IPS-20b (cell line): ENCODE measurements around the gene ADAMTS19.
"Not testable (repeated sequence)": the region's sequence is repeated elsewhere in the genome, so short reads cannot be mapped to it uniquely, and the experiment has no call there.

ENCODE experiments used
- H3K27ac ChIP-seq: one replicate; pipeline ENCODE4 v1.5.1; 2013; ENCODE audit warnings: low read length
- H3K27me3 ChIP-seq: 2 replicates; pipeline ENCODE4 v1.6.1; 2013; ENCODE audit warnings: mild to moderate bottlenecking, low read length, inconsistent platforms; ENCODE audit not compliant: insufficient read depth
- H3K36me3 ChIP-seq: 2 replicates; pipeline ENCODE4 v1.6.1; 2013; ENCODE audit warnings: low read depth, mild to moderate bottlenecking, inconsistent platforms, low read length, moderate library complexity; ENCODE audit not compliant: insufficient read depth
- H3K4me1 ChIP-seq: 2 replicates; pipeline ENCODE4 v1.6.1; 2013; ENCODE audit warnings: mild to moderate bottlenecking, control low read depth, inconsistent platforms, low read length, moderate library complexity; ENCODE audit not compliant: insufficient read depth
- H3K4me3 ChIP-seq: 2 replicates; pipeline ENCODE4 v1.5.1; 2013; ENCODE audit warnings: mild to moderate bottlenecking, low read length, inconsistent platforms
- H3K9ac ChIP-seq: 2 replicates; pipeline ENCODE4 v1.6.1; 2013; ENCODE audit warnings: low read depth, mild to moderate bottlenecking, inconsistent platforms, low read length, moderate library complexity
- H3K9me3 ChIP-seq: 2 replicates; pipeline ENCODE4 v1.6.1; 2013; ENCODE audit warnings: mild to moderate bottlenecking, low read depth, low read length, inconsistent platforms; ENCODE audit not compliant: insufficient read depth

Gene ADAMTS19, protein sequence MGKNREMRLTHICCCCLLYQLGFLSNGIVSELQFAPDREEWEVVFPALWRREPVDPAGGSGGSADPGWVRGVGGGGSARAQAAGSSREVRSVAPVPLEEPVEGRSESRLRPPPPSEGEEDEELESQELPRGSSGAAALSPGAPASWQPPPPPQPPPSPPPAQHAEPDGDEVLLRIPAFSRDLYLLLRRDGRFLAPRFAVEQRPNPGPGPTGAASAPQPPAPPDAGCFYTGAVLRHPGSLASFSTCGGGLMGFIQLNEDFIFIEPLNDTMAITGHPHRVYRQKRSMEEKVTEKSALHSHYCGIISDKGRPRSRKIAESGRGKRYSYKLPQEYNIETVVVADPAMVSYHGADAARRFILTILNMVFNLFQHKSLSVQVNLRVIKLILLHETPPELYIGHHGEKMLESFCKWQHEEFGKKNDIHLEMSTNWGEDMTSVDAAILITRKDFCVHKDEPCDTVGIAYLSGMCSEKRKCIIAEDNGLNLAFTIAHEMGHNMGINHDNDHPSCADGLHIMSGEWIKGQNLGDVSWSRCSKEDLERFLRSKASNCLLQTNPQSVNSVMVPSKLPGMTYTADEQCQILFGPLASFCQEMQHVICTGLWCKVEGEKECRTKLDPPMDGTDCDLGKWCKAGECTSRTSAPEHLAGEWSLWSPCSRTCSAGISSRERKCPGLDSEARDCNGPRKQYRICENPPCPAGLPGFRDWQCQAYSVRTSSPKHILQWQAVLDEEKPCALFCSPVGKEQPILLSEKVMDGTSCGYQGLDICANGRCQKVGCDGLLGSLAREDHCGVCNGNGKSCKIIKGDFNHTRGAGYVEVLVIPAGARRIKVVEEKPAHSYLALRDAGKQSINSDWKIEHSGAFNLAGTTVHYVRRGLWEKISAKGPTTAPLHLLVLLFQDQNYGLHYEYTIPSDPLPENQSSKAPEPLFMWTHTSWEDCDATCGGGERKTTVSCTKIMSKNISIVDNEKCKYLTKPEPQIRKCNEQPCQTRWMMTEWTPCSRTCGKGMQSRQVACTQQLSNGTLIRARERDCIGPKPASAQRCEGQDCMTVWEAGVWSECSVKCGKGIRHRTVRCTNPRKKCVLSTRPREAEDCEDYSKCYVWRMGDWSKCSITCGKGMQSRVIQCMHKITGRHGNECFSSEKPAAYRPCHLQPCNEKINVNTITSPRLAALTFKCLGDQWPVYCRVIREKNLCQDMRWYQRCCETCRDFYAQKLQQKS

DNA sequence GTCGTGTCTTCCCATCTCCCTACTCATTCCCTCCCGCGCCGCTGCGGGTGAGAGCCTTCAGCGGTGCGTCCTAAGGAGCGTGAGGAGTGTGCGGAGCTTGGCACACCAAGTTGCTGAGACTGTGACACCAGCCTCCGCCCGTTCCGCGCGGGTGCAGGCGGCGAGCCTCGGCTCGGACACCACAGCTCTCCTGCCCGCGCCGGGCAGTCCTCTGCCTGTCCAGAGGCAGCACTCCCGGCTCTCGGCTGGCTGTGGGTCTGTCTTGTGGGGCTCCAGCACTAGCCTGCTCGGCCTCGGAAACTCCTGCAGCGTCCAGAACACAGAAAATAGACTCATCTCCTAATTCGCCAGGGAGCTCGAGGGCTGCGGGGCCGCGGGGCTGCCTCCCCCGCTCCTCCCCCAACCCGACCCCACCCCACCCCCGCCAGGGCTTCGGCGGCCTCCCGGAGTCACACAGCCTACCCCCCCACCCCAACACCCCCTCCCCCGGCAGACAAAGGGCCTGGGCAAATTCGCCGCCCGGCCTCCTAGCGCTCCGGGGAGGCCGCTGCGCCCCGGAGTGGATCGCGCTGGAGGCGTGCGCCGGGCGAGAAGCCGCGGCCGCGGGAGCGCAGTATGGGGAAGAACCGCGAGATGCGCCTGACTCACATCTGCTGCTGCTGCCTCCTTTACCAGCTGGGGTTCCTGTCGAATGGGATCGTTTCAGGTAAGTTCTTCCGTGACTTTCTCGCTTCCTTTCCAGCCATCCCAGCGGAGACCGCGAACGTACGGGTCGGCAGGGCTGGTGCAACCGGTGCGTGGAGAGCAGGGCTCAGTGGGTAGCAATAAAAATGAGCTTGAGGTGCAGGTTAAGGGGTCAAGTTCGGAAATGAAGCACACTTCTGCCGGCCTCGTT, at the start of gene ADAMTS19:
Gene ADAMTS19, plus strand, starts transcription at position 522 of the 895 bp plus-strand sequence. Its CDS starts 94 bp downstream, at position 616.
- peak within 1 kb of the TSS; percentile 84 for H3K27ac ChIP-seq
- no peaks in the 10 kb centered on the region for H3K9me3 ChIP-seq
- H3K9ac ChIP-seq: peak within 1 kb of the TSS; percentile 97
- H3K4me1 ChIP-seq: peaks cover 36% of the 10 kb centered on the region
- H3K36me3 ChIP-seq: peaks cover 19% of the 10 kb centered on the region; the same call in 1 of the 2 replicates
- peaks cover 4% of the 10 kb centered on the region; the same call in 1 of the 2 replicates for H3K27me3 ChIP-seq
- peak within 1 kb of the TSS; percentile 99 for H3K4me3 ChIP-seq

DNA sequence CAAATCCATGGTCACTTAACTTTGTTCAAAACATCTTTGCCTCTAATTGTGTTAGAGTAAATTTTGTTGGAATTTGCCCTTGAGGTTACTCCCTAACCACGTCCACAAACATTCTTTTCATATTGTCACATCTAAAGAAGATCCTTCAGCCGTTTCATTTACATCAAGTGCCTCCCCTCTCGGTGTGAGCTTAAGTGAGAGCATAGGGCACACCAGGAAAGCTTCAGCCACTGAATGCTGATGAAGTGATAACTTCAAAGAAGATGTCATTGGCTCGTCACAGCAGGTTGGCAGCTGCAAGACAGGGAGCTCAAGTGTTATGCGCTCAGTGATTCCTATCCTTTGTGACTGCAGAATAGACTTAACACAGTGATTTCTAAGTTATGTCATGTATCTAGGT, 49.6 kb upstream of the ADAMTS19 start:
- H3K9ac ChIP-seq: no peak overlapping the region
- no peaks in the 10 kb centered on the region for H3K36me3 ChIP-seq
- no peak overlapping the region for H3K27ac ChIP-seq
- H3K4me3 ChIP-seq: no peak overlapping the region
- no peaks in the 10 kb centered on the region; the same call in 1 of the 2 replicates for H3K9me3 ChIP-seq
- no peaks in the 10 kb centered on the region for H3K27me3 ChIP-seq
- peaks cover 16% of the 10 kb centered on the region; the same call in 1 of the 2 replicates for H3K4me1 ChIP-seq

DNA sequence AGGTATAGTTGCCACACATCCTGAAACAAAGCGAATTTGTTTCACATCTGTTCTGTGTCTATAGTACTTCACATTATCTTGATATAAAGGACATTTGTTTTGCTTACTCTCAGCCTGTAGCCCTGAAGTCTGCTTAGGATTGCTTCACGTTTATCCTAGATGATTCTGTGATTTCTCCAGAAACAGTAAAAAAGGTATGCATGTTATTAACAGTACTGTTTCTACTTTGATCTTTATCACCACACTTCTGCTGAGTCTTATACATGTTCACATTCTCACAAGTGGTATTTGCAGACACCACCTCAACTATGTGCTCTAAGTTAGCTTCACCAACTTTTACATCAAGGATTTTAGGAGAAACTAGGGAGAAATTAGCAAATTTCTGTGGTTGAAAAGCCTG, 47.4 kb upstream of the ADAMTS19 start:
- Histone ChIP-seq H3K4me1 (peaks cover 16% of the 10 kb centered on the region; the same call in 1 of the 2 replicates), H3K27me3 (no peaks in the 10 kb centered on the region), H3K4me3 (no peak overlapping the region), H3K9ac (no peak overlapping the region), H3K9me3 (no peaks in the 10 kb centered on the region; the same call in 1 of the 2 replicates), H3K27ac (no peak overlapping the region), H3K36me3 (no peaks in the 10 kb centered on the region)

DNA sequence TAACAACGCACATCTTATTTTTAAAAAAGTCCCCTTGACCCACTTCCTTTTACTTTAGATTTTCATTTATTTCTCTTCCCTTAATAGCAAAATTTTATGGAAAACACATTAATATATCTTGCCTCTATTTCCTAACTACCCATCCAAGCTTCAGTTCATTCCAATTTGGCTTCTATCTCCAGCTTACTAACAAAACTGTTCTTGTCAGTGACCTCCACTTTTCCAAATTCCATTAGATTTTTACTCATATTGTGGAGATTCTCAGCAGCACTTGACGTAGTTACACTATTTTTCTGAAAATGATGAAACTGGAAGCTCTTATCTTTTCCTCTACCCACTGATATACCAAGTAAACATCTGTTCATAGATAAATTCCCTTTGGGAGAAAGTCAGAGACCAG, 46.5 kb upstream of the ADAMTS19 start:
- H3K27ac ChIP-seq: no peak overlapping the region
- no peak overlapping the region for H3K9ac ChIP-seq
- no peaks in the 10 kb centered on the region; the same call in 1 of the 2 replicates for H3K9me3 ChIP-seq
- H3K4me1 ChIP-seq: peaks cover 16% of the 10 kb centered on the region; the same call in 1 of the 2 replicates
- H3K27me3 ChIP-seq: no peaks in the 10 kb centered on the region
- no peaks in the 10 kb centered on the region for H3K36me3 ChIP-seq
- H3K4me3 ChIP-seq: no peak overlapping the region

DNA sequence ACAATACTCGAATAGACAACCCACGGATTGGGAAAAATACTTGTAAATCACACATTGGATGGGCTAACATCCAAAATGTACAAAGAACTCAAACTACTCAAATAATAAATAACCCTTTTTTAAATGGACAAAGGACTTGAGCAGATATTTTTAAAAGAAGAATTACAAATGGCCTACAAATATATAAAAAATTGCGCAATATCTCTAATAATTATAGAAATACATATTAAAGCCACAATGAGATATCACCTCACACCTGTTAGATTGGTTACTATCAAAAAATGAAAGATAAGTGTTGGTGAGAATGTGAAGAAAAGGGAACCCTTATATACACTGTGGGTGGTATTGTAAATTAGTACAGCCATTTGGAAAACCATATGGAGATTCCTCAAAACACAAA, 40.8 kb upstream of the ADAMTS19 start:
- Histone ChIP-seq H3K36me3 (no peaks in the 10 kb centered on the region), H3K9ac (no peak overlapping the region), H3K27me3 (no peaks in the 10 kb centered on the region), H3K9me3 (no peaks in the 10 kb centered on the region; the same call in 1 of the 2 replicates), H3K4me3 (no peak overlapping the region), H3K4me1 (no peaks in the 10 kb centered on the region), H3K27ac (no peak overlapping the region)

DNA sequence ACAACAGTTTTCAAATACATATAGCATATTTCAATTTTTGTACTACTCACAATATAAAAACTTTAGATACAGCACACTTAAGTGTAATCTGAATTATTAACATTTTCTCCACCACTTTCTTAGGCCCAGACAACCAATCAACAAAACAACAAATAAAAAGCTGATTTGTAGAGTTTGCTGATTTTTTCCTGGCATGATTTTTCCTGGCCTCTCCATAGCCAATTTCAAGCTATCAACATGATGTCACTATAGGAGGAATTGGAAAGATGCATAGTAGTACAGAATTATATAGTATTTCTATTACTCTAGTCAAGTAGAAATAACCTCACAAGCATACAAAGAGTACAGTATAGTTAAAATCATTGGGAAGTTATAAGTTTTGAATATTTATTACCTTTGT, 35.1 kb upstream of the ADAMTS19 start:
- Histone ChIP-seq H3K4me1 (no peaks in the 10 kb centered on the region), H3K27me3 (no peaks in the 10 kb centered on the region), H3K36me3 (no peaks in the 10 kb centered on the region), H3K9ac (no peak overlapping the region), H3K9me3 (no peaks in the 10 kb centered on the region), H3K27ac (no peak overlapping the region), H3K4me3 (no peak overlapping the region)

DNA sequence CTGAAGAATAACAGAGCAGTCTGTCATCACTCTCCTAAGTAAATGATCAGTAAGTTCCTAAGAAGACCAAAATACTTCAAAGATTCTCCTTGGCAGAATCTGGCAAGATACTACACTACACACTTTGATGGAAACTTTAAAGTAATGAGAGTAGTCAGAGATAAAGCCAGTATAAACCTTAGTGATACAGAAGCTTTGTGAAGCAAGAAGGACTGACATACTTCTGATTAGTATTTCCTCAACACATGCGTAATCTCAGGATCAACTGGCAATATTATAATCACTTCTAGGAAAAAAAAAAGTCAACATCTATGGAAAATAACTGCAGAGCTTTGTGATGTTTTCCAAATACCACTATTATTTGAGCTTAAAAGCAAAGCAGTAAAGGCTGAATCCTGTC, 34.0 kb upstream of the ADAMTS19 start:
- H3K4me1 ChIP-seq: no peaks in the 10 kb centered on the region
- H3K4me3 ChIP-seq: no peak overlapping the region
- no peak overlapping the region for H3K27ac ChIP-seq
- no peak overlapping the region for H3K9ac ChIP-seq
- no peaks in the 10 kb centered on the region for H3K9me3 ChIP-seq
- no peaks in the 10 kb centered on the region for H3K27me3 ChIP-seq
- H3K36me3 ChIP-seq: no peaks in the 10 kb centered on the region

DNA sequence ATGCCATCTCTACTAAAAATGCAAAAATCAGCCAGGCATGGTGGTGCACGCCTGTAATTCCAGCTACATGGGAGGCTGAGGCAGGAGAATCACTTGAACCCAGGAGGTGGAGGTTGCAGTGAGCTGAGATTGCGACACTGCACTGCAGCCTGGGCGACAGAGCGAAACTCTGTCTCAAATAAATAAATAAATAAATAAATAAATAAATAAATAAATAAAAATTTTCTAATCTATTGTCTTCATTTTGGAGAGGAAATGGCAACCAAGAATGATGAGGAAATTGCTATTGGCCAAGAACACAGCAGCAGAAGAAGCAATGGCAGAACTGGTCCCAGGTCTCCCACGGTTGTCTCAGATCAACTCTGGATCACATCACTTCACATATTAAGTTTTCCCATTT, 31.5 kb upstream of the ADAMTS19 start:
- H3K27me3 ChIP-seq, H3K9ac ChIP-seq, H3K36me3 ChIP-seq, H3K27ac ChIP-seq, H3K4me3 ChIP-seq, H3K9me3 ChIP-seq, H3K4me1 ChIP-seq: not testable (repeated sequence)

DNA sequence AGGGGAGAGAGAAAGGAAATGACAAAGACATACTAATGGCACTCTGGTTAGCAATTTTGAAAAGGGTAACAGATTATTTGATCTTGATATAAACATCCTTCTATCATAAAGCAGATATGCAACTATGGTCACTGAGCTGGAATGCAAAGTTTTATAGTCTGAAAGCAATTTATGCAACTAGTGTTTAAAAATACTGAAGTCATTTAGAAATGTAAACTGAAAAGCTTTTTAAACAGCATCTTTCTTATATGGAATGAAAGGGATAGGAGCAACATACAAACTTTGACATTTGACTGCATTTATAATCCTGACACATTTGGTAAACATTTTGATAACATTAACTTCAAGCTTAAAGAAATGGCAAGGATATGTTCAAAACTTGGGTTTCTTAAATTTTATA, 28.7 kb upstream of the ADAMTS19 start:
- Histone ChIP-seq H3K4me3 (no peak overlapping the region), H3K9me3 (no peaks in the 10 kb centered on the region)

DNA sequence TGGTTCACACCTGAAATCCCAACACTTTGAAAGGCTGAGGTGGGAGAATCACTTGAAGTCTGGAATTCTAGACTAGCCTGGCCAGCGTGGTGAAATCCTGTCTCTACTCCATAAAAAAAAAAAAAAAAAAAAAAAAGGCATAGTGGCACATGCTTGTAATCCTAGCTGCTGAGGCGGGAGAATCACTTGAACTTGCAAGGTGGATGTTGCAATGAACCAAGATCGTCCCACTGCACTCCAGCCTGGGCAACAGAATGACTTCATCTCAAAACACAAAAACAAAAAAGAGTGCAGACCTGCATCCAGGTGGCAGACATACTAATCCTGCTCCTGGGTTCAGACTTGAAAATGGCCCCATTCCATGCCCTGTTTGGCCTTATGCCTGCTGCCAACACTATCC, 21.8 kb upstream of the ADAMTS19 start:
- Histone ChIP-seq H3K36me3 (no peaks in the 10 kb centered on the region), H3K27me3 (no peaks in the 10 kb centered on the region), H3K9me3 (no peaks in the 10 kb centered on the region), H3K27ac (no peak overlapping the region), H3K4me3 (no peak overlapping the region), H3K9ac (no peak overlapping the region), H3K4me1 (no peaks in the 10 kb centered on the region)

More for the DNA sequence above, 28.7 kb upstream of the ADAMTS19 start:
- H3K4me1 ChIP-seq: no peaks in the 10 kb centered on the region
- no peak overlapping the region for H3K27ac ChIP-seq
- no peaks in the 10 kb centered on the region for H3K36me3 ChIP-seq
- no peak overlapping the region for H3K9ac ChIP-seq
- H3K27me3 ChIP-seq: no peaks in the 10 kb centered on the region
